HepG2 (cell line): Measurements from ENCODE around the gene TSPAN15. TPM values are rescaled to one million over a fixed set of nuclear protein-coding genes. Genes with fewer than 3 reads are reported as not detected.
A peak's percentile ranks its signal among the peaks of the same experiment; 100 is the strongest.

ENCODE experiments used
- ATF7-NPFF ChIP-seq: sonication (generic); formaldehyde crosslinking; IDR thresholded peaks from 2 replicates; pipeline ENCODE4 v1.8.1; 2023; ENCODE audit warnings: mild to moderate bottlenecking, low read depth, missing genetic modification reagents, moderate library complexity
- DPF2 ChIP-seq: sonication (generic); formaldehyde crosslinking; IDR thresholded peaks from 2 replicates; pipeline ENCODE4 v1.4.0; 2020; ENCODE audit warnings: mild to moderate bottlenecking, low read depth, missing genetic modification reagents, borderline replicate concordance
- EEA1 ChIP-seq: sonication (generic); formaldehyde crosslinking; IDR thresholded peaks from 2 replicates; pipeline ENCODE4 v1.5.1; 2020; ENCODE audit warnings: mild to moderate bottlenecking, missing genetic modification reagents, borderline replicate concordance
- NR2F1 ChIP-seq, 2 experiments: fragments of 450-650 bp in 1 of 2; formaldehyde crosslinking in 1 of 2; IDR thresholded peaks; 2 replicates each; pipeline versions ENCODE4 v1.5.0 to v1.6.1; 2016 to 2020; ENCODE audit warnings: mild to moderate bottlenecking in 1 of 2, missing compliant biosample characterization in 1 of 2, missing genetic modification reagents in 1 of 2, moderate library complexity in 1 of 2
- PRPF4 ChIP-seq: fragments of 200-400 bp; formaldehyde crosslinking; IDR thresholded peaks from 2 replicates; pipeline ENCODE4 v1.6.1; 2016; ENCODE audit warnings: low read length, low read depth; ENCODE audit not compliant: poor library complexity, severe bottlenecking
- SETDB1 ChIP-seq: sonication (generic); formaldehyde crosslinking; IDR thresholded peaks from 2 replicates; pipeline ENCODE4 v1.5.1; 2020; ENCODE audit warnings: missing genetic modification reagents, mild to moderate bottlenecking, borderline replicate concordance
- SIN3A ChIP-seq: IDR thresholded peaks from 2 replicates; pipeline ENCODE4 v1.6.1; 2011; ENCODE audit warnings: low read depth, mild to moderate bottlenecking, control low read depth, low read length, borderline replicate concordance
- SIN3B ChIP-seq: fragments of 150-350 bp; IDR thresholded peaks from 2 replicates; pipeline ENCODE4 v1.6.1; 2014; ENCODE audit warnings: low read length
- SP5 ChIP-seq: IDR thresholded peaks from 2 replicates; pipeline ENCODE4 v1.6.1; 2016; ENCODE audit warnings: low read depth, borderline replicate concordance
- TBX2 ChIP-seq: sonication (generic); formaldehyde crosslinking; IDR thresholded peaks from 2 replicates; pipeline ENCODE4 v1.5.0; 2020; ENCODE audit warnings: missing genetic modification reagents, mild to moderate bottlenecking, borderline replicate concordance
- TCF12 ChIP-seq, 2 experiments: fragments of 450-650 bp in 1 of 2; sonication (generic) in 1 of 2; formaldehyde crosslinking in 1 of 2; IDR thresholded peaks; 2 replicates each; pipeline versions ENCODE4 v1.6.1 to v1.8.0; 2017 to 2022; ENCODE audit warnings: antibody characterized with exemption in 1 of 2, mild to moderate bottlenecking in 1 of 2, missing genetic modification reagents in 1 of 2, moderate library complexity in 1 of 2
- ZNF124 ChIP-seq: sonication (generic); formaldehyde crosslinking; IDR thresholded peaks from 2 replicates; pipeline ENCODE4 v1.4.0; 2020; ENCODE audit warnings: missing genetic modification reagents
- ZNF296 ChIP-seq: sonication (generic); formaldehyde crosslinking; conservative IDR thresholded peaks from 2 replicates; pipeline ENCODE4 v1.5.0; 2020; ENCODE audit warnings: mild to moderate bottlenecking, missing genetic modification reagents
- ZNF552 ChIP-seq: sonication (generic); formaldehyde crosslinking; IDR thresholded peaks from 2 replicates; pipeline ENCODE4 v1.9.0; 2022; ENCODE audit warnings: missing genetic modification reagents, mild to moderate bottlenecking, borderline replicate concordance
- ZNF557 ChIP-seq: sonication (generic); formaldehyde crosslinking; IDR thresholded peaks from 2 replicates; pipeline ENCODE4 v1.4.0; 2020; ENCODE audit warnings: missing genetic modification reagents
- polyA plus RNA-seq, 8 experiments: library from polyadenylated mRNA; depleted of rRNA in 3 of 8; stranded (reverse) in 7 of 8; unstranded in 1 of 8; fragments of >200 nt; fragmentation: Illumina TruSeq in 4 of 8; extraction: Trizol in 4 of 8; gene quantifications; 2 replicates each; pipeline versions ENCODE4 v1.2.1 to v1.2.3, GENCODE V29; 2011 to 2016; ENCODE audit warnings: low read depth in 4 of 8, missing spikeins in 1 of 8, mixed read lengths in 1 of 8; ENCODE audit not compliant: insufficient read depth in 1 of 8
- total RNA-seq, 5 experiments: library from RNA; depleted of rRNA; stranded (reverse); fragments of >200 nt; fragmentation: Illumina TruSeq; extraction: Trizol; gene quantifications; 2 replicates each; pipeline ENCODE4 v1.2.3, GENCODE V29; 2016; ENCODE audit warnings: low read depth in 1 of 5
- TF ChIP-seq, protein P1 (sequence below): sonication (generic); formaldehyde crosslinking; IDR thresholded peaks from 2 replicates; pipeline ENCODE4 v1.8.1; 2023; ENCODE audit warnings: mild to moderate bottlenecking, missing genetic modification reagents, borderline replicate concordance
- TF ChIP-seq, protein P2 (sequence below): sonication (generic); formaldehyde crosslinking; IDR thresholded peaks from 2 replicates; pipeline ENCODE4 v1.4.0; 2020; ENCODE audit warnings: mild to moderate bottlenecking, low read depth, missing genetic modification reagents
- TF ChIP-seq, protein P3 (sequence below): sonication (generic); formaldehyde crosslinking; IDR thresholded peaks from 2 replicates; pipeline ENCODE4 v1.4.0; 2020; ENCODE audit warnings: missing genetic modification reagents
- TF ChIP-seq, protein P4 (sequence below): sonication (generic); formaldehyde crosslinking; IDR thresholded peaks from 2 replicates; pipeline ENCODE4 v1.4.0; 2020; ENCODE audit warnings: missing genetic modification reagents
- TF ChIP-seq, protein P5 (sequence below): IDR thresholded peaks from 2 replicates; pipeline ENCODE4 v1.6.1; 2016; ENCODE audit warnings: low read depth, control low read depth

TSPAN15 gene
- total and polyA plus RNA-seq, 2 of the 13 experiments (the other 11 are each of a cell fraction or from before 2014, with no cell fraction given): 0.27 to 3.2 TPM

DNA sequence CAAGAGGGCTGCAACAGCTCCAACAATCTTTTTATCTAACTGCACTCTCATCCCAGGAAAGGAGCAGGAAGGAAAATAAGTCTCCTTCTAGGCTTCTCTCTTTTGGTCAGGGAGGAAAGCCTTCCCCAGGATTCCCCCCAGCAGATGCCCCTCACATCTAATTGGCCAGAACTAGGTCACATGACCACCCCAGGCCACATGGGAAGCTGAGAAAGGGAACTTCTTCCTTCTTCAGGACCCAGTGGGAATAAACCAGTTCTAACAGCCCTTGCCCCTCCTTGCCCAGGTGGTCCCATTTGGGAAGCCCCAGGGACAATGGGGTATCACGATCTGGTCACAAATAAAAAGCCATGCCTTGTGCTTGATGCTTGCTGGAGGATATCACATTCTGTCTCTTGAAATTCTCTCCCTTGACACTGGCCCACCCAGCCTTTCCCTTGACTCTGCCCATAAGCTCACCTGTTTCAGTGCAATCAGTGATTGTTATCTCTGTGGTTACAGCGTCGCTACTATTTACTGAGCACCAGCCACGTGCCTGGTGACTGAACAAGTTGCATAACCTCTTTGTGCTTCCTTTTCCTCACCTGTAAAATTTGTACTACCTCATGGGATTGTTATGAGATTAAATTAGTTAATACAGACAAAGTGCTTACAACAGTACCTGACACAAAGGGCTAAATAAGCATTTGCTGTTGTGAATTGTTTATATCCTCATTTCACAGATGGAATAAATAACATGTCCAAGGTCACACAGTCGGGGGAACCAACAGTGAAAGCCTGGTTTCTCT is 25.6 kb upstream of the TSPAN15 start (continued):
- TF ChIP-seq SP5 (CRISPR knock-in tag) (no peak), ZNF296 (CRISPR knock-in tag) (no peak), PRPF4 (no peak), DPF2 (CRISPR knock-in tag) (no peak; the same call in 1 of the 2 replicates), EEA1 (CRISPR knock-in tag) (no peak), SETDB1 (CRISPR knock-in tag) (no peak), ZNF557 (CRISPR knock-in tag) (no peak), TBX2 (peak; percentile 70; the same call in 1 of the 2 replicates), TCF12 (IDR thresholded peaks at IDR 0.05) (no peak), TCF12 (CRISPR knock-in tag; IDR thresholded peaks at IDR 0.05) (0 out of 2 replicates have a peak, but pooled peaks have one; percentile 31), ATF7-NPFF (CRISPR knock-in tag) (no peak), SIN3A (peak; percentile 39; the same call in 1 of the 2 replicates), NR2F1 (CRISPR knock-in tag; IDR thresholded peaks at IDR 0.05) (no peak; a peak in 1 of 4 replicates), ZNF552 (CRISPR knock-in tag) (no peak), ZNF124 (no peak), SIN3B (no peak)
- TF ChIP-seq, protein P1, sequence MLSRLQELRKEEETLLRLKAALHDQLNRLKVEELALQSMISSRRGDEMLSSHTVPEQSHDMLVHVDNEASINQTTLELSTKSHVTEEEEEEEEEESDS (CRISPR knock-in tag): no peak
- TF ChIP-seq, protein P2, sequence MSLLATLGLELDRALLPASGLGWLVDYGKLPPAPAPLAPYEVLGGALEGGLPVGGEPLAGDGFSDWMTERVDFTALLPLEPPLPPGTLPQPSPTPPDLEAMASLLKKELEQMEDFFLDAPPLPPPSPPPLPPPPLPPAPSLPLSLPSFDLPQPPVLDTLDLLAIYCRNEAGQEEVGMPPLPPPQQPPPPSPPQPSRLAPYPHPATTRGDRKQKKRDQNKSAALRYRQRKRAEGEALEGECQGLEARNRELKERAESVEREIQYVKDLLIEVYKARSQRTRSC (CRISPR knock-in tag): no peak
- TF ChIP-seq, protein P3, sequence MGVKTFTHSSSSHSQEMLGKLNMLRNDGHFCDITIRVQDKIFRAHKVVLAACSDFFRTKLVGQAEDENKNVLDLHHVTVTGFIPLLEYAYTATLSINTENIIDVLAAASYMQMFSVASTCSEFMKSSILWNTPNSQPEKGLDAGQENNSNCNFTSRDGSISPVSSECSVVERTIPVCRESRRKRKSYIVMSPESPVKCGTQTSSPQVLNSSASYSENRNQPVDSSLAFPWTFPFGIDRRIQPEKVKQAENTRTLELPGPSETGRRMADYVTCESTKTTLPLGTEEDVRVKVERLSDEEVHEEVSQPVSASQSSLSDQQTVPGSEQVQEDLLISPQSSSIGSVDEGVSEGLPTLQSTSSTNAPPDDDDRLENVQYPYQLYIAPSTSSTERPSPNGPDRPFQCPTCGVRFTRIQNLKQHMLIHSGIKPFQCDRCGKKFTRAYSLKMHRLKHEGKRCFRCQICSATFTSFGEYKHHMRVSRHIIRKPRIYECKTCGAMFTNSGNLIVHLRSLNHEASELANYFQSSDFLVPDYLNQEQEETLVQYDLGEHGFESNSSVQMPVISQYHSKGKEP: no peak
- TF ChIP-seq, protein P4, sequence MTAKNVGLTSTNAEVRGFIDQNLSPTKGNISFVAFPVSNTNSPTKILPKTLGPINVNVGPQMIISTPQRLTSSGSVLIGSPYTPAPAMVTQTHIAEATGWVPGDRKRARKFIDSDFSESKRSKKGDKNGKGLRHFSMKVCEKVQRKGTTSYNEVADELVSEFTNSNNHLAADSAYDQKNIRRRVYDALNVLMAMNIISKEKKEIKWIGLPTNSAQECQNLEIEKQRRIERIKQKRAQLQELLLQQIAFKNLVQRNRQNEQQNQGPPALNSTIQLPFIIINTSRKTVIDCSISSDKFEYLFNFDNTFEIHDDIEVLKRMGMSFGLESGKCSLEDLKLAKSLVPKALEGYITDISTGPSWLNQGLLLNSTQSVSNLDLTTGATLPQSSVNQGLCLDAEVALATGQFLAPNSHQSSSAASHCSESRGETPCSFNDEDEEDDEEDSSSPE (CRISPR knock-in tag): peak; percentile 55
- TF ChIP-seq, protein P5, sequence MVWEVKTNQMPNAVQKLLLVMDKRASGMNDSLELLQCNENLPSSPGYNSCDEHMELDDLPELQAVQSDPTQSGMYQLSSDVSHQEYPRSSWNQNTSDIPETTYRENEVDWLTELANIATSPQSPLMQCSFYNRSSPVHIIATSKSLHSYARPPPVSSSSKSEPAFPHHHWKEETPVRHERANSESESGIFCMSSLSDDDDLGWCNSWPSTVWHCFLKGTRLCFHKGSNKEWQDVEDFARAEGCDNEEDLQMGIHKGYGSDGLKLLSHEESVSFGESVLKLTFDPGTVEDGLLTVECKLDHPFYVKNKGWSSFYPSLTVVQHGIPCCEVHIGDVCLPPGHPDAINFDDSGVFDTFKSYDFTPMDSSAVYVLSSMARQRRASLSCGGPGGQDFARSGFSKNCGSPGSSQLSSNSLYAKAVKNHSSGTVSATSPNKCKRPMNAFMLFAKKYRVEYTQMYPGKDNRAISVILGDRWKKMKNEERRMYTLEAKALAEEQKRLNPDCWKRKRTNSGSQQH (CRISPR knock-in tag): 0 out of 2 replicates have a peak, but pooled peaks have one; percentile 33
